Activated CD8-positive, alpha-beta T cell treated with anti-CD3 and anti-CD28 coated beads for 36 hours (primary cell): ENCODE results near the gene APOO. TPM values are rescaled to one million over a fixed set of nuclear protein-coding genes. Genes with fewer than 3 reads are reported as not detected.

ENCODE experiments used
- ATAC-seq: fragments of 200-7000 bp; cut with Tn5 transposase; one replicate; pipeline ENCODE4 v1.10.0; 2021; ENCODE audit warnings: mild to moderate bottlenecking, moderate library complexity
- CTCF ChIA-PET: fragments of 350-600 bp; sonication (Branson Sonifier 250); formaldehyde crosslinking; loops from one replicate; lab custom pipeline; 2021; ENCODE audit warnings: antibody characterized with exemption; lab: Charles Lee
- POLR2A ChIA-PET: fragments of 350-600 bp; sonication (Branson Sonifier 250); formaldehyde crosslinking; loops from one replicate; lab custom pipeline; 2021; ENCODE audit warnings: antibody characterized with exemption; lab: Charles Lee
- DNase-seq: peaks from one replicate; pipeline ENCODE4 v3.0.0-alpha.2; 2020
- H3K27ac Mint-ChIP-seq: one replicate; pipeline ENCODE4 v1.8.0; 2021; ENCODE audit warnings: mild to moderate bottlenecking, mixed read lengths
- H3K27me3 Mint-ChIP-seq: one replicate; pipeline ENCODE4 v1.8.0; 2021; ENCODE audit warnings: mixed read lengths
- H3K36me3 Mint-ChIP-seq: one replicate; pipeline ENCODE4 v1.8.0; 2021; ENCODE audit warnings: low read depth, mixed read lengths
- H3K4me1 Mint-ChIP-seq: one replicate; pipeline ENCODE4 v1.8.0; 2021; ENCODE audit warnings: low read depth, mixed read lengths
- H3K4me3 Mint-ChIP-seq: one replicate; pipeline ENCODE4 v1.8.0; 2021; ENCODE audit warnings: mild to moderate bottlenecking, moderate library complexity, mixed read lengths
- H3K9me3 Mint-ChIP-seq: one replicate; pipeline ENCODE4 v1.8.0; 2021; ENCODE audit warnings: mixed read lengths
- CTCF ChIP-seq: fragments of 200-600 bp; IDR thresholded peaks from one replicate; pipeline ENCODE4 v1.8.0; 2022; ENCODE audit warnings: antibody characterized with exemption, mild to moderate bottlenecking
- intact Hi-C: fragments of 100-400 bp; cut with micrococcal nuclease; formaldehyde crosslinking; loops from one replicate; pipeline ENCODE4 v1.10.0; 2022
- total RNA-seq, 2 experiments: library from RNA; stranded (reverse); gene quantifications; one replicate each; pipeline ENCODE4 v1.2.3, GENCODE V29; 2021

Gene APOO
- total RNA-seq, 2 experiments from 2014 or later, result 34.1 to 35.7 TPM

- DNase-seq, result no peak
- no peaks in the 10 kb centered on the region for H3K9me3 Mint-ChIP-seq
- no peaks in the 10 kb centered on the region for H3K4me1 Mint-ChIP-seq
- ChIA-PET CTCF (interaction anchor here (1.2 kb wide), 2 partner anchors 43 to 58 kb away, joined by 3 read pairs; no protein-coding TSS in a partner anchor), POLR2A (interaction anchor here (0.6 kb wide), 1 partner anchor 387 kb away, joined by 3 read pairs; no protein-coding TSS in a partner anchor)
- TF ChIP-seq CTCF, result no peak
- peaks cover 7% of the 10 kb centered on the region for H3K36me3 Mint-ChIP-seq
- intact Hi-C loops, result no loop called here
- H3K4me3 Mint-ChIP-seq, result no peak overlapping the region
- ATAC-seq, result no peak
- no peaks in the 10 kb centered on the region for H3K27me3 Mint-ChIP-seq
- H3K27ac Mint-ChIP-seq, result no peak overlapping the region
These were observed 63.1 kb downstream of the APOO start for GRCh38 chrX:23844502-23845138.

- TF ChIP-seq CTCF, result no peak
- Mint-ChIP-seq H3K27me3 (no peaks in the 10 kb centered on the region), H3K4me1 (no peaks in the 10 kb centered on the region), H3K4me3 (no peak overlapping the region), H3K36me3 (peaks cover 4% of the 10 kb centered on the region), H3K9me3 (no peaks in the 10 kb centered on the region), H3K27ac (no peak overlapping the region)
- POLR2A ChIA-PET, result no interaction called here
- intact Hi-C loops, result no loop called here
- CTCF ChIA-PET, result no interaction called here
- ATAC-seq (no peak), DNase-seq (no peak)
These were observed 65.8 kb downstream of the APOO start for GRCh38 chrX:23841847-23842522.

GRCh38 chrX:23840674-23841073 is 67.1 kb downstream of the APOO start:
- POLR2A ChIA-PET, result no interaction called here
- Mint-ChIP-seq H3K27ac (no peak overlapping the region), H3K27me3 (no peaks in the 10 kb centered on the region), H3K4me1 (no peaks in the 10 kb centered on the region), H3K36me3 (peaks cover 4% of the 10 kb centered on the region), H3K9me3 (no peaks in the 10 kb centered on the region), H3K4me3 (no peak overlapping the region)
- intact Hi-C loops, result no loop called here
- CTCF ChIA-PET, result interaction anchor here (1.1 kb wide), 1 partner anchor 61 kb away, joined by 3 read pairs; no protein-coding TSS in a partner anchor
- TF ChIP-seq CTCF, result no peak
- DNase-seq (no peak), ATAC-seq (no peak)

- Mint-ChIP-seq H3K4me3 (no peak overlapping the region), H3K9me3 (no peaks in the 10 kb centered on the region), H3K4me1 (no peaks in the 10 kb centered on the region), H3K36me3 (peaks cover 2% of the 10 kb centered on the region), H3K27ac (no peak overlapping the region), H3K27me3 (no peaks in the 10 kb centered on the region)
- no peak for DNase-seq
- ChIA-PET CTCF (interaction anchor here (0.6 to 1.4 kb wide), 2 partner anchors 63 to 1090 kb away, joined by 3 to 4 read pairs; no protein-coding TSS in a partner anchor), POLR2A (interaction anchor here (1.0 kb wide), 1 partner anchor 39 kb away, joined by 3 read pairs; no protein-coding TSS in a partner anchor)
- intact Hi-C loops, result no loop called here
- no peak for ATAC-seq
- TF ChIP-seq CTCF, result no peak
These were observed 68.8 kb downstream of the APOO start for GRCh38 chrX:23838953-23839352.

- Mint-ChIP-seq H3K27me3 (no peaks in the 10 kb centered on the region), H3K9me3 (no peaks in the 10 kb centered on the region), H3K36me3 (no peaks in the 10 kb centered on the region), H3K4me1 (no peaks in the 10 kb centered on the region), H3K27ac (no peak overlapping the region), H3K4me3 (no peak overlapping the region)
- ATAC-seq (no peak), DNase-seq (no peak)
- intact Hi-C loops, result no loop called here
- ChIA-PET CTCF (no interaction called here), POLR2A (no interaction called here)
- no peak for TF ChIP-seq CTCF
These were observed 75.0 kb downstream of the APOO start for GRCh38 chrX:23832721-23833120.
